ENCODE data around the gene CDK19. TPM values are rescaled to one million over a fixed set of nuclear protein-coding genes. Genes with fewer than 3 reads are reported as not detected.

The CDK19 gene
- total and polyA plus RNA-seq, 2 of the 4 experiments (the other 2 are of a cell fraction) = 6.0 to 6.8 TPM

DNA sequence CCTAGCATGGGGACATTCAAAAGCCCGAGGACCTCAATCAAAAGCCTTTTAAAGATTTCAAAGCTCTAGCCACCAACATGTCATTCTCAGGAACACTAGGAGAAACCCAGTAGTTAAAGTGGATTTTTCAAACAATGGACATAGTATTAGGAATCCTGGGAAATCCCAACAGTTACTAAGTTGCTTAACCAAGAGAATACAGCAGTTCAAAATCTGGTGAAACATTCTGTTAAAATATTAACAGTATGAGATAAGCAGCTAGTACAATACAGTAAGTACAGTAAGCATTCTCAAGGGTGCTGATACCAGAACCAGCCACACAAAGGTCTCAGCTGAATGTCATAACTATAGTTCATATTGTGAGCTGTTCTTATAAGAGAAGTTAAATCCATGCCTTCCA lies 68.6 kb downstream of the CDK19 start:
- Histone ChIP-seq H2BK20ac (ENCODE audit: low read depth, low read length) (no peak overlapping the region), H3K9me3 (ENCODE audit: control insufficient read depth, insufficient read depth, low read length) (peaks cover 5% of the 10 kb centered on the region), H2AK5ac (ENCODE audit: low read depth, low read length) (no peak overlapping the region), H3K4me1 (ENCODE audit: control insufficient read depth, insufficient read depth, low read length) (no peaks in the 10 kb centered on the region), H3K23ac (ENCODE audit: low read depth, low read length) (no peak overlapping the region), H3K4me2 (ENCODE audit: low read depth, low read length) (no peak overlapping the region), H3K14ac (replicated peaks; ENCODE audit: low read depth, low read length) (no peak overlapping the region), H3K27ac (ENCODE audit: insufficient read depth, low read length) (no peak overlapping the region), H2AK9ac (replicated peaks; ENCODE audit: low read depth, low read length, poor library complexity) (no peak overlapping the region), H2BK15ac (ENCODE audit: low read depth, low read length) (no peak overlapping the region), H2BK120ac (ENCODE audit: low read depth, low read length) (no peak overlapping the region), H3K36me3 (ENCODE audit: control insufficient read depth, insufficient read depth, low read length) (no peaks in the 10 kb centered on the region; the same call in 1 of the 2 replicates), H4K8ac (ENCODE audit: low read depth in 2 of 2, low read length in 2 of 2) (no peak overlapping the region), H3K9me1 (ENCODE audit: insufficient read depth, low read length) (peaks cover 6% of the 10 kb centered on the region), H3K27me3 (ENCODE audit: control insufficient read depth, insufficient read depth, low read length) (no peaks in the 10 kb centered on the region), H3K9ac (ENCODE audit: low read depth, low read length) (no peak overlapping the region), H4K5ac (ENCODE audit: low read depth, low read length) (no peak overlapping the region), H4K91ac (ENCODE audit: insufficient read depth, low read depth, low read length) (no peak overlapping the region), H2AFZ (replicated peaks; ENCODE audit: low read length, poor library complexity) (no peak overlapping the region), H3K79me1 (ENCODE audit: low read depth in 1 of 2, low read length in 2 of 2) (peaks cover 5 to 12% of the 10 kb centered on the region in 2 experiments), H2BK5ac (ENCODE audit: low read depth, low read length, poor library complexity, severe bottlenecking) (no peak overlapping the region), H3K18ac (ENCODE audit: low read depth, low read length) (no peak overlapping the region), H3K56ac (ENCODE audit: extremely low read depth, insufficient read depth, low read length) (no peak overlapping the region), H3K4ac (ENCODE audit: low read depth, low read length) (no peak overlapping the region), H4K20me1 (ENCODE audit: insufficient read depth, low read length) (no peaks in the 10 kb centered on the region), H3K4me3 (ENCODE audit: insufficient read depth, low read depth, low read length) (no peak overlapping the region)
- BruUV-seq (replicated peaks) = no TSS peak
- POLR2A ChIA-PET (ENCODE audit: unreplicated experiment) = no interaction called here
- ATAC-seq (ENCODE audit: low read depth) = no peak
- intact Hi-C loops (cut with micrococcal nuclease) = no loop called here
- dilution Hi-C loops (cut with HindIII; ENCODE audit: low sequenced_read_pairs, unreplicated experiment) = no loop called here
- WGBS, 2 experiments (ENCODE audit: extremely low coverage in 2 of 2, insufficient read length in 1 of 2) = no CpG with 5 or more reads among the region's 1 CpG
- CTCF ChIA-PET = no interaction called here
- in situ Hi-C loops (cut with MboI; ENCODE audit: low sequenced_read_pairs) = no loop called here
- no peak for DNase-seq
- TF ChIP-seq MAFK (IDR thresholded peaks at IDR 0.05; ENCODE audit: low read depth, low read length) = no peak
- TF ChIP-seq FOS (IDR thresholded peaks at IDR 0.05; ENCODE audit: low read depth, low read length) = no peak
- no peak for TF ChIP-seq MAZ (IDR thresholded peaks at IDR 0.05; ENCODE audit: borderline replicate concordance, low read depth, low read length)
- no peak for TF ChIP-seq MXI1 (IDR thresholded peaks at IDR 0.05; ENCODE audit: borderline replicate concordance, low read depth, low read length)
- no peak for TF ChIP-seq POLR2A (IDR thresholded peaks at IDR 0.05; ENCODE audit: low read depth, low read length)
- TF ChIP-seq NFE2L2 (IDR thresholded peaks at IDR 0.05; ENCODE audit: low read depth, low read length) = no peak
- TF ChIP-seq SMC3 (IDR thresholded peaks at IDR 0.05; ENCODE audit: low read depth, low read length) = no peak
- TF ChIP-seq CHD1 (IDR thresholded peaks at IDR 0.05; ENCODE audit: low read depth, low read length) = no peak
- TF ChIP-seq, protein P1, sequence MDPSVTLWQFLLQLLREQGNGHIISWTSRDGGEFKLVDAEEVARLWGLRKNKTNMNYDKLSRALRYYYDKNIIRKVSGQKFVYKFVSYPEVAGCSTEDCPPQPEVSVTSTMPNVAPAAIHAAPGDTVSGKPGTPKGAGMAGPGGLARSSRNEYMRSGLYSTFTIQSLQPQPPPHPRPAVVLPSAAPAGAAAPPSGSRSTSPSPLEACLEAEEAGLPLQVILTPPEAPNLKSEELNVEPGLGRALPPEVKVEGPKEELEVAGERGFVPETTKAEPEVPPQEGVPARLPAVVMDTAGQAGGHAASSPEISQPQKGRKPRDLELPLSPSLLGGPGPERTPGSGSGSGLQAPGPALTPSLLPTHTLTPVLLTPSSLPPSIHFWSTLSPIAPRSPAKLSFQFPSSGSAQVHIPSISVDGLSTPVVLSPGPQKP (IDR thresholded peaks at IDR 0.05; ENCODE audit: borderline replicate concordance, low read depth, low read length) = no peak
- no peak for TF ChIP-seq RFX5 (IDR thresholded peaks at IDR 0.05; ENCODE audit: low read depth, low read length)
- TF ChIP-seq RCOR1 (IDR thresholded peaks at IDR 0.05; ENCODE audit: insufficient replicate concordance, low read length) = no peak
- TF ChIP-seq, protein P2, sequence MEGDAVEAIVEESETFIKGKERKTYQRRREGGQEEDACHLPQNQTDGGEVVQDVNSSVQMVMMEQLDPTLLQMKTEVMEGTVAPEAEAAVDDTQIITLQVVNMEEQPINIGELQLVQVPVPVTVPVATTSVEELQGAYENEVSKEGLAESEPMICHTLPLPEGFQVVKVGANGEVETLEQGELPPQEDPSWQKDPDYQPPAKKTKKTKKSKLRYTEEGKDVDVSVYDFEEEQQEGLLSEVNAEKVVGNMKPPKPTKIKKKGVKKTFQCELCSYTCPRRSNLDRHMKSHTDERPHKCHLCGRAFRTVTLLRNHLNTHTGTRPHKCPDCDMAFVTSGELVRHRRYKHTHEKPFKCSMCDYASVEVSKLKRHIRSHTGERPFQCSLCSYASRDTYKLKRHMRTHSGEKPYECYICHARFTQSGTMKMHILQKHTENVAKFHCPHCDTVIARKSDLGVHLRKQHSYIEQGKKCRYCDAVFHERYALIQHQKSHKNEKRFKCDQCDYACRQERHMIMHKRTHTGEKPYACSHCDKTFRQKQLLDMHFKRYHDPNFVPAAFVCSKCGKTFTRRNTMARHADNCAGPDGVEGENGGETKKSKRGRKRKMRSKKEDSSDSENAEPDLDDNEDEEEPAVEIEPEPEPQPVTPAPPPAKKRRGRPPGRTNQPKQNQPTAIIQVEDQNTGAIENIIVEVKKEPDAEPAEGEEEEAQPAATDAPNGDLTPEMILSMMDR (conservative IDR thresholded peaks at IDR 0.05; ENCODE audit: low read depth, low read length) = no peak
- TF ChIP-seq, protein P3, sequence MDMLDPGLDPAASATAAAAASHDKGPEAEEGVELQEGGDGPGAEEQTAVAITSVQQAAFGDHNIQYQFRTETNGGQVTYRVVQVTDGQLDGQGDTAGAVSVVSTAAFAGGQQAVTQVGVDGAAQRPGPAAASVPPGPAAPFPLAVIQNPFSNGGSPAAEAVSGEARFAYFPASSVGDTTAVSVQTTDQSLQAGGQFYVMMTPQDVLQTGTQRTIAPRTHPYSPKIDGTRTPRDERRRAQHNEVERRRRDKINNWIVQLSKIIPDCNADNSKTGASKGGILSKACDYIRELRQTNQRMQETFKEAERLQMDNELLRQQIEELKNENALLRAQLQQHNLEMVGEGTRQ (IDR thresholded peaks at IDR 0.05; ENCODE audit: low read depth, low read length) = no peak
- TF ChIP-seq BHLHE40 (IDR thresholded peaks at IDR 0.05; ENCODE audit: low read depth, low read length) = no peak
- no peak for TF ChIP-seq RAD21 (IDR thresholded peaks at IDR 0.05; ENCODE audit: low read length)
- no peak for TF ChIP-seq CEBPB (IDR thresholded peaks at IDR 0.05; ENCODE audit: low read depth, low read length)

Data from IMR-90 (cell line).